ENCODE results near the gene KLHL29.

Gene KLHL29

DNA sequence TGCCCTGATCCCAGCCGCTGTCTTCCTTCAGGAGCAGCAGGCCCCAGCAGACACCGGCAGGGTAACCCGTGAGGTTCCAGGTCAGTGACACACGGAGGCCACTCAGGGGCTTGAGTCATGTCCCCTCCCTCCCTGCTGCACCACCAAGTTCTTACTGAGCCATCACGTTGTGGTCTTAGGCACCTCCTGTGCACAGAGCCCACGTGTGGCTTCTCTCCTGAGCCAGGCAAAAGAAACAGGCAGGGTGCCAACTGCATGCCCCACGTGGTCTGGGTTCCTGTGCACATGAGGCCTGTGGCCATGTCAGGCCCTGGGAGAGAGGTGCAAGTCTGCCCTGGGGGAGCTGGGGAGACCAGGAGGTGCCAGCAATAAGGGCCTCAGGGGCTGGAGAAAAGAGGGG is 264.8 kb downstream of the KLHL29 start:
- no peak for DNase-seq (ENCODE audit: insufficient read length, low spot score)
- TF ChIP-seq PAX5 (IDR thresholded peaks at IDR 0.05; ENCODE audit: insufficient read depth, low read length, severe bottlenecking) (no peak), TAF1 (IDR thresholded peaks at IDR 0.05; ENCODE audit: low read depth, low read length) (no peak), SPI1 (IDR thresholded peaks at IDR 0.05; ENCODE audit: low read depth, low read length) (no peak), POU2F2 (IDR thresholded peaks at IDR 0.05; ENCODE audit: low read depth, low read length) (no peak), POLR2AphosphoS5 (IDR thresholded peaks at IDR 0.05; ENCODE audit: low read depth, low read length) (no peak), POLR2A (IDR thresholded peaks at IDR 0.05; ENCODE audit: low read depth, low read length) (no peak)
- FAIRE-seq, result peak; percentile 16

GRCh38 chr2:23651187-23652080 is 266.5 kb downstream of the KLHL29 start:
- FAIRE-seq (peak; percentile 47), DNase-seq (ENCODE audit: insufficient read length, low spot score) (no peak)
- no peak for TF ChIP-seq SPI1 (IDR thresholded peaks at IDR 0.05; ENCODE audit: low read depth, low read length)

DNA sequence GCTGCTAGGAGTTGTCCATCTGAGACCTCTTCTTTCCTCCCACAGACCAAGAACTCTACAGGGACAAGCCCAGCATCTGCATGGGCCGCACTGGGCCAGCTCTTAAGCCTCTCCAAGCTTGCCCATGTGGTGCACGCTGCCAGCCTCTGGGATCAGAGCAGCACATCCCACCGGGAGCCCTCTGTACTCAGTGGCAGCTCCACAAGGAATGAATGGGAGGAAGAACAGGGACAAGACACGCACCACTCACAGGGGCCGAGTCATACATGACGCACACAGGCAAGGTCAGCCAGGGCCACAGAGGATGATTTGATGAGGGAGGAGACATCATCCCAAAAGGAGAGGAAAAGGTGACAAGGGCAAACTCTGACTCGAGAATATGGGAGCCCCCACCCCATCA is 268.3 kb downstream of the KLHL29 start:
- TF ChIP-seq PAX5 (IDR thresholded peaks at IDR 0.05; ENCODE audit: insufficient read depth, low read length, severe bottlenecking), result no peak
- TF ChIP-seq POLR2A (IDR thresholded peaks at IDR 0.05; ENCODE audit: low read depth, low read length), result no peak
- TF ChIP-seq POU2F2 (IDR thresholded peaks at IDR 0.05; ENCODE audit: low read depth, low read length), result no peak
- TF ChIP-seq TAF1 (IDR thresholded peaks at IDR 0.05; ENCODE audit: low read depth, low read length), result no peak
- TF ChIP-seq SPI1 (IDR thresholded peaks at IDR 0.05; ENCODE audit: low read depth, low read length), result no peak
- no peak for TF ChIP-seq POLR2AphosphoS5 (IDR thresholded peaks at IDR 0.05; ENCODE audit: low read depth, low read length)
- FAIRE-seq, result no peak
- DNase-seq (ENCODE audit: insufficient read length, low spot score), result no peak

- TF ChIP-seq POU2F2 (IDR thresholded peaks at IDR 0.05; ENCODE audit: low read depth, low read length) (no peak), POLR2AphosphoS5 (IDR thresholded peaks at IDR 0.05; ENCODE audit: low read depth, low read length) (no peak), SPI1 (IDR thresholded peaks at IDR 0.05; ENCODE audit: low read depth, low read length) (no peak), POLR2A (IDR thresholded peaks at IDR 0.05; ENCODE audit: low read depth, low read length) (no peak), TAF1 (IDR thresholded peaks at IDR 0.05; ENCODE audit: low read depth, low read length) (no peak)
- DNase-seq (ENCODE audit: insufficient read length, low spot score), result no peak
- FAIRE-seq, result no peak
Measured at GRCh38 chr2:23654756-23655155, 269.8 kb downstream of the KLHL29 start.

GRCh38 chr2:23655934-23656596 is 271.1 kb downstream of the KLHL29 start:
- no peak for DNase-seq (ENCODE audit: insufficient read length, low spot score)
- no peak for TF ChIP-seq POU2F2 (IDR thresholded peaks at IDR 0.05; ENCODE audit: low read depth, low read length)
- no peak for TF ChIP-seq PAX5 (IDR thresholded peaks at IDR 0.05; ENCODE audit: insufficient read depth, low read length, severe bottlenecking)
- TF ChIP-seq TAF1 (IDR thresholded peaks at IDR 0.05; ENCODE audit: low read depth, low read length), result no peak
- no peak for TF ChIP-seq SPI1 (IDR thresholded peaks at IDR 0.05; ENCODE audit: low read depth, low read length)
- TF ChIP-seq POLR2AphosphoS5 (IDR thresholded peaks at IDR 0.05; ENCODE audit: low read depth, low read length), result no peak
- TF ChIP-seq POLR2A (IDR thresholded peaks at IDR 0.05; ENCODE audit: low read depth, low read length), result no peak
- FAIRE-seq, result no peak

DNA sequence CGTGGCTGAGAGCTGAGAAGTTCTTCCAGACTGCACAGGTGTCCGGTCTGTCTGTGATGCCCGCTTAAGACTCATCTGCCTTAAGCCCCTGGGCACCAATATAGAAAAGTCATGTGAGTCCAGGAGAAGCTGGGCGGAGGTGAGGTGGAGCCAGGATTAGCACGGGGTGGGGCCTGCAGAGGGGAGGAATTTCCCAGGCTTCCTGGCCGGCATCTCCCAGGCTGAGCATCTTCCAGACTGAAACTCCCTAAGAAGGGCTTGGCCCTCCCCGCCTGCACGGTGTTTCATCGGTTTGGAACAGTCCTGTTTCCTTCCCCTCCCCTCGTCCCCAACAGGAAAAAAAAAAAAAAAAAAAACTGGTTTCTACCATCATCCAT is 271.6 kb downstream of the KLHL29 start:
- TF ChIP-seq POLR2A (IDR thresholded peaks at IDR 0.05; ENCODE audit: low read depth, low read length), result no peak
- no peak for TF ChIP-seq SPI1 (IDR thresholded peaks at IDR 0.05; ENCODE audit: low read depth, low read length)
- no peak for TF ChIP-seq POU2F2 (IDR thresholded peaks at IDR 0.05; ENCODE audit: low read depth, low read length)
- no peak for TF ChIP-seq POLR2AphosphoS5 (IDR thresholded peaks at IDR 0.05; ENCODE audit: low read depth, low read length)
- no peak for TF ChIP-seq PAX5 (IDR thresholded peaks at IDR 0.05; ENCODE audit: insufficient read depth, low read length, severe bottlenecking)
- no peak for TF ChIP-seq TAF1 (IDR thresholded peaks at IDR 0.05; ENCODE audit: low read depth, low read length)
- DNase-seq (ENCODE audit: insufficient read length, low spot score), result no peak
- FAIRE-seq, result no peak

GRCh38 chr2:23657371-23657770 is 272.4 kb downstream of the KLHL29 start:
- FAIRE-seq (no peak), DNase-seq (ENCODE audit: insufficient read length, low spot score) (no peak)
- TF ChIP-seq POU2F2 (IDR thresholded peaks at IDR 0.05; ENCODE audit: low read depth, low read length) (no peak), POLR2AphosphoS5 (IDR thresholded peaks at IDR 0.05; ENCODE audit: low read depth, low read length) (no peak), PAX5 (IDR thresholded peaks at IDR 0.05; ENCODE audit: insufficient read depth, low read length, severe bottlenecking) (no peak), SPI1 (IDR thresholded peaks at IDR 0.05; ENCODE audit: low read depth, low read length) (no peak), POLR2A (IDR thresholded peaks at IDR 0.05; ENCODE audit: low read depth, low read length) (no peak), TAF1 (IDR thresholded peaks at IDR 0.05; ENCODE audit: low read depth, low read length) (no peak)

DNA sequence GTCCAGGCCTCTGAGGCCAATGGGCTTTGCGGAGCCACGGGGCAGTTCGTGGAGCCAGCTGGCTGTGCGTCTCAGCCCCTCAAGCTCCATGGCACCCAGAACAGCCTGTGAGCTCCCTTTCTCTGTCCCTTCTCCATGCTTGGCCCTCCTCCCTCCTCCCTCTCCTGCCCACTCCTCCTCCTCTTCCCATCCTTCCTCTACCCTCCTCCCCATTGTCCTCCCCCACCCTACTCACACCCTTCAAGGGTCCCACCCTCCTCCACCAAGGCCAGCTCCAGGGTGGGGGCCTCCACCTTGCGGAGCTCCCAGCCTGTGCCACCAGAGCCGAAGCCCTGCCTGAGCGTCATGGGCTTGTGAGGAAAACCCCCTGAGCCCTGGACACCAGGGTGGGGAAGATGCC is 273.0 kb downstream of the KLHL29 start:
- FAIRE-seq (no peak), DNase-seq (ENCODE audit: insufficient read length, low spot score) (no peak)
- TF ChIP-seq PAX5 (IDR thresholded peaks at IDR 0.05; ENCODE audit: insufficient read depth, low read length, severe bottlenecking) (no peak), POLR2A (IDR thresholded peaks at IDR 0.05; ENCODE audit: low read depth, low read length) (no peak), POU2F2 (IDR thresholded peaks at IDR 0.05; ENCODE audit: low read depth, low read length) (no peak), TAF1 (IDR thresholded peaks at IDR 0.05; ENCODE audit: low read depth, low read length) (no peak), SPI1 (IDR thresholded peaks at IDR 0.05; ENCODE audit: low read depth, low read length) (no peak), POLR2AphosphoS5 (IDR thresholded peaks at IDR 0.05; ENCODE audit: low read depth, low read length) (no peak)

DNA sequence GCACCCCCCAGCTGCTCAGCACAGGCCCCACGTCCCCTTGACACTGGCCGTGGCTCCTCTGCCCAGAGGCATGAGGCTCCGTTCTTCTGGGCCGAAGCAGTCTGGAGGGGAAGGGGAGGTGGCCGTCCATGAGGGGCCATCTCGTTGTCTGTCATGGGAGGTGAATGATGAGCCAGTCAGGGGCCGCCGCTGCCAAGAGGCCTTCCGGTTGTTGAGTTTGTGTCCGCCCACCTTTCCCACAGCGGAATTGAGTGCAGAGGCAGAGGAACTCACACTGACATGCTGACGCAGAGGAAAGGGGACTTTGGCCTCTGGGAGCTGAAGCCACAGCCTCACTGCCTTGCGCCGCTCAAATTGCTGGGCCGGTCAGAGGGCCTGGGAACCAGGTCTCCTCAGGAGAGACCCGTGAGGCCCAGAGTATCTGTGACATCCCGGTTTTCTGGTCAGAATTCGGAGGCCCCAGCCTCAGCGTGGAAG is 273.5 kb downstream of the KLHL29 start:
- TF ChIP-seq POLR2AphosphoS5 (IDR thresholded peaks at IDR 0.05; ENCODE audit: low read depth, low read length), result no peak
- TF ChIP-seq SPI1 (IDR thresholded peaks at IDR 0.05; ENCODE audit: low read depth, low read length), result no peak
- TF ChIP-seq PAX5 (IDR thresholded peaks at IDR 0.05; ENCODE audit: insufficient read depth, low read length, severe bottlenecking), result no peak
- TF ChIP-seq POLR2A (IDR thresholded peaks at IDR 0.05; ENCODE audit: low read depth, low read length), result no peak
- no peak for TF ChIP-seq TAF1 (IDR thresholded peaks at IDR 0.05; ENCODE audit: low read depth, low read length)
- FAIRE-seq, result peak; percentile 91
- DNase-seq (ENCODE audit: insufficient read length, low spot score), result peak; percentile 51
